Left ventricle myocardium inferior (tissue), 1 donor: Measurements from ENCODE around the gene SLC28A2. TPM values are rescaled to one million over a fixed set of nuclear protein-coding genes. Genes with fewer than 3 reads are reported as not detected.

Experiments used
- DNase-seq: peaks from one replicate; pipeline ENCODE4 v3.0.0-alpha.2; 2020
- H3K27ac ChIP-seq: fragments of 200-600 bp; replicated peaks from 2 replicates; pipeline ENCODE4 v1.8.0; 2021
- H3K27me3 ChIP-seq: fragments of 200-600 bp; 2 replicates; pipeline ENCODE4 v1.8.0; 2021; ENCODE audit warnings: low read depth
- H3K36me3 ChIP-seq: fragments of 200-600 bp; 2 replicates; pipeline ENCODE4 v1.8.0; 2021
- H3K4me1 ChIP-seq: fragments of 200-600 bp; 2 replicates; pipeline ENCODE4 v1.8.0; 2021
- H3K4me3 ChIP-seq: fragments of 200-600 bp; 2 replicates; pipeline ENCODE4 v1.8.0; 2021; ENCODE audit warnings: mild to moderate bottlenecking, moderate library complexity
- H3K9me3 ChIP-seq: fragments of 200-600 bp; replicated peaks from 2 replicates; pipeline ENCODE4 v1.8.0; 2021
- CTCF ChIP-seq: fragments of 200-600 bp; IDR thresholded peaks from 2 replicates; pipeline ENCODE4 v1.8.0; 2021; ENCODE audit warnings: antibody characterized with exemption, mild to moderate bottlenecking, borderline replicate concordance
- intact Hi-C: fragments of 100-400 bp; cut with micrococcal nuclease; formaldehyde crosslinking; loops from one replicate; pipeline ENCODE4 v1.11.0; 2022
- long read RNA-seq: library from polyadenylated mRNA; unstranded; transcript quantifications from one replicate; pipeline ENCODE4 v2.0.0, GENCODE V29; 2021
- total RNA-seq: library from RNA; stranded (reverse); fragmentation: NEBNext Ultra II Directional; extraction: Animal tissue kit (Norgen Biotek cat#: 25700); gene quantifications from one replicate; pipeline ENCODE4 v1.2.1, GENCODE V29; 2021
- donor health status: DM: no; HTN: yes; CAD: no; lungs with severe emphysema.

Gene SLC28A2, protein sequence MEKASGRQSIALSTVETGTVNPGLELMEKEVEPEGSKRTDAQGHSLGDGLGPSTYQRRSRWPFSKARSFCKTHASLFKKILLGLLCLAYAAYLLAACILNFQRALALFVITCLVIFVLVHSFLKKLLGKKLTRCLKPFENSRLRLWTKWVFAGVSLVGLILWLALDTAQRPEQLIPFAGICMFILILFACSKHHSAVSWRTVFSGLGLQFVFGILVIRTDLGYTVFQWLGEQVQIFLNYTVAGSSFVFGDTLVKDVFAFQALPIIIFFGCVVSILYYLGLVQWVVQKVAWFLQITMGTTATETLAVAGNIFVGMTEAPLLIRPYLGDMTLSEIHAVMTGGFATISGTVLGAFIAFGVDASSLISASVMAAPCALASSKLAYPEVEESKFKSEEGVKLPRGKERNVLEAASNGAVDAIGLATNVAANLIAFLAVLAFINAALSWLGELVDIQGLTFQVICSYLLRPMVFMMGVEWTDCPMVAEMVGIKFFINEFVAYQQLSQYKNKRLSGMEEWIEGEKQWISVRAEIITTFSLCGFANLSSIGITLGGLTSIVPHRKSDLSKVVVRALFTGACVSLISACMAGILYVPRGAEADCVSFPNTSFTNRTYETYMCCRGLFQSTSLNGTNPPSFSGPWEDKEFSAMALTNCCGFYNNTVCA
- total RNA-seq: not detected
- long read RNA-seq: 0 reads

GRCh38 chr15:45251888-45252287 is at the start of gene SLC28A2:
Gene SLC28A2 (plus strand): TSS chr15:45252234. CDS start chr15:45253216, 982 bp downstream.
- intact Hi-C loops: loop anchor here (10.0 kb wide), 2 partner anchors 63 to 97 kb away; no protein-coding TSS in a partner anchor
- no peak for TF ChIP-seq CTCF
- no peak within 1 kb of the TSS for H3K4me3 ChIP-seq
- no peaks in the 10 kb centered on the region for H3K36me3 ChIP-seq
- H3K27me3 ChIP-seq: no peaks in the 10 kb centered on the region
- H3K4me1 ChIP-seq: no peaks in the 10 kb centered on the region
- DNase-seq: no peak
- H3K9me3 ChIP-seq: peaks cover under 1% of the 10 kb centered on the region
- H3K27ac ChIP-seq: no peak within 1 kb of the TSS

DNA sequence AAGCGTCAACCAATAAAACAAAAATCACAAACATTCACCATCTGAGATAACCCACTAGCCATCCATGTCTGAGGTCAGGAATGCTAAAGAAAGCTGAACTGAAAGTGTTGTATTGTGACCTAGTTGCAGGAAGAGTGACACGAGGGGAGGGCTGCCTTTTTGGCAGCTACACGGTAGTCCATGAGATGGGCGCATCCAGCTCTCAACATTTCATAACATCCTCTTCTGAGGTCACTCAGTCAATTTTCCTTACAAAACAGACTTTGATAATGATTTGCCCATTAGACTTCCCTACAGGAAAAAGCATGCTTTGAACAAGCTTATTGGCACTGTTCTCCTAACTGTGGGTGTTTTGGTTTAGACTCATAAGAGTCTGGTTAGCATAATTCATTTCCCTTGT is 48.9 kb upstream of the SLC28A2 start:
- Histone ChIP-seq H3K9me3 (no peaks in the 10 kb centered on the region), H3K36me3 (no peaks in the 10 kb centered on the region), H3K4me3 (no peak overlapping the region), H3K27me3 (no peaks in the 10 kb centered on the region), H3K27ac (peak overlapping the region; percentile 59), H3K4me1 (peaks cover 35% of the 10 kb centered on the region)
- intact Hi-C loops: no loop called here
- no peak for TF ChIP-seq CTCF
- no peak for DNase-seq

DNA sequence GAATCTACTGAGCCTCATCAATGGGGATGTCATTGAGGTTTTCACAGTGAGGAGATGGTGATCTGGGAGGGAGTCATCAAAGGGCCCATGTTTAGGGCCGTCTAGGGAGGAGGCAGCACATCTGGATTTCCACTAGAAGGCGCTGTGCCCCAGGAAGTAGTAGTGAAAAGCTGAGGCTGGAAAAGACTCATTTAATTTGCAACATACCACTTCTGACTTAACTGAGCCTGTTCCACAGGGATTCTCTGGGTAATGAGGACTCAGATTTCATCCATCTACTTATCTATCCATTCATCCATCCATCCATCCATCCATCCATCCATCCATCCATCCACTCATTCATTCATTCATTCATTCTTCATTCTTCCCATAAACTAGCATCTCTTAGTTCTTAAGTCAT is 46.8 kb upstream of the SLC28A2 start:
- Histone ChIP-seq H3K4me3 (no peak overlapping the region), H3K4me1 (peaks cover 23% of the 10 kb centered on the region), H3K27ac (no peak overlapping the region), H3K36me3 (no peaks in the 10 kb centered on the region), H3K27me3 (no peaks in the 10 kb centered on the region), H3K9me3 (no peaks in the 10 kb centered on the region)
- peak; percentile 35 for DNase-seq
- TF ChIP-seq CTCF: peak; percentile 84
- intact Hi-C loops: no loop called here

DNA sequence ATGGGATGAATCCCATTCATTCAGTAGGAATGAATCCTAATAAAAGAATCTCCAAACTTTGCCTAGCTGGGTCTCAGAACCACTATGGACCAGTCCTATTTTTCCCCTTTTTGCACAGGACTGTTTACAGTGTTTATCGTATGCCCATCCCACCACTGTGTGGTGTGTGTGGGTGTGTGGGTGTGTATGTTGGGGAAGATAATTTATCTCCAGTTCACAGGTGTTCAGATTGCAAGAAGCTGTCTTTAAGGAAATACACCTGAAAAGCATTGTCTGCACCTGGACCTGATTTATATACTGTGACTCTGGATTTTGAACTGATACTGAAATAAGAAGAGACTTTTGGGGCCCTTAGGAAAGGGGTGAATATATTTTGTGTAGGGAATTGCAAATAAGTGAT is 39.5 kb upstream of the SLC28A2 start:
- no peak for DNase-seq
- intact Hi-C loops: no loop called here
- H3K36me3 ChIP-seq: no peaks in the 10 kb centered on the region

More for the DNA sequence above, 39.5 kb upstream of the SLC28A2 start:
- H3K27ac ChIP-seq: no peak overlapping the region
- H3K4me1 ChIP-seq: no peaks in the 10 kb centered on the region
- H3K4me3 ChIP-seq: no peak overlapping the region
- no peaks in the 10 kb centered on the region for H3K9me3 ChIP-seq
- no peak for TF ChIP-seq CTCF
- peaks cover 4% of the 10 kb centered on the region for H3K27me3 ChIP-seq
